GM19328 (cell line): ENCODE data around the gene TXNDC15.
"Not testable (repeated sequence)": the region's sequence is repeated elsewhere in the genome, so short reads cannot be mapped to it uniquely, and the experiment has no call there.

Source experiments
- ATAC-seq: cut with Tn5 transposase; IDR thresholded peaks from one replicate; pipeline ENCODE4 v1.9.1; 2021; ENCODE audit warnings: mild to moderate bottlenecking, moderate library complexity; ENCODE audit not compliant: unreplicated experiment

TXNDC15 gene, protein sequence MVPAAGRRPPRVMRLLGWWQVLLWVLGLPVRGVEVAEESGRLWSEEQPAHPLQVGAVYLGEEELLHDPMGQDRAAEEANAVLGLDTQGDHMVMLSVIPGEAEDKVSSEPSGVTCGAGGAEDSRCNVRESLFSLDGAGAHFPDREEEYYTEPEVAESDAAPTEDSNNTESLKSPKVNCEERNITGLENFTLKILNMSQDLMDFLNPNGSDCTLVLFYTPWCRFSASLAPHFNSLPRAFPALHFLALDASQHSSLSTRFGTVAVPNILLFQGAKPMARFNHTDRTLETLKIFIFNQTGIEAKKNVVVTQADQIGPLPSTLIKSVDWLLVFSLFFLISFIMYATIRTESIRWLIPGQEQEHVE

GRCh38 chr5:134873987-134874830 is at the start of gene TXNDC15:
TSS of gene TXNDC15 (plus strand) at chr5:134874371. CDS start at chr5:134874428, 57 bp downstream.
- peak; percentile 69 for ATAC-seq

DNA sequence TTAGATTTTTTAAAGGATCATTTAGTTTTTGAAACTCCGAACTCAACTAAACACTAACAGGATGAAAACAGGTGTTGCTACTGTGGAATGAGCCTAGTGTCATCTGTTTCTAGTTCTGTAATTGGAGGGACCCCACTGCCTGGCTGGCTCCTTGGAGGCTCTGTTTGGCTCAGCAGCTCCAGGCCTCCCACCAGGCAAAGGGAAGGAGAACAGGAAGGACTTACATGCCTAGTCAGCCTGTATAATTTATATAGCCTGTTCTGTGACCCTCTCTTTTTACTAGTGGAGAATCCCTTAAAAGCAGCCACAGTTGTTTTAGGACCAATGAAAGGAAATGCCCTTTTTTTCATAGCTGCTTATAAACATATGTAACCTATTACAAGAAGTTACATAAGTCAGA is 49.5 kb upstream of the TXNDC15 start:
- ATAC-seq = no peak

GRCh38 chr5:134825212-134825611 is 49.0 kb upstream of the TXNDC15 start:
- ATAC-seq = no peak

DNA sequence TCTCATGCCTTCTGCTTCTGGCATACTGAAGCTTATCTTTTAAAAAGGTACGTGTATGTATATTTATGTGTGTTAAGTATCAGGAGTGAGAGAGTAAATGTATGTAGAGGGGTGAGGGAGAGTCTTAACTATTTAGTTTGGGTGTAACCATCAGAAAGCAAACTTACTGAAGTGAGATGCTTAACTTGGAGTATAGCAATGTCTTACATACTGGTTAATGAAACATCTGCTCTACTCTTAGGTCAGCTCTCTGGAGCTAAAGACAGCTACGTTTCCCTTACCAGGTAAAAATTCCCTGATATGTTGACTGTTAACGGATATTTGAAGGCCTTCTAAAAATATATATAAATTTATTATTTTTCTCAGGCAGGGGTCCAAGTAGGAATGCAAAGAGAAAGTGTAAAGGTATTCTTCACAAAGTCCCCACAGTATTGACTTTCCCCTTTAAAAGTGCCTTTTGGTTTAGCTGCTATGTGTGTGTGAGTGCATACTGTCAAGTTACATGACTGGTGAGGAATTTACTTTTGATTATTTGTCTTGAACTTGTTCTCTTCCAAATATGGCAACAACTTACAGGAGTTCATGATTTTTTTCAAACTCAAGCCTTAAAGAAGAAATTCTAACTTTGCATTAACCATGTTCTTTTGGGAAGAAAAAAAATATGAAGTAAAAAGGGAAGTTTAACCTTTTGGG is 40.7 kb upstream of the TXNDC15 start:
- no peak for ATAC-seq

DNA sequence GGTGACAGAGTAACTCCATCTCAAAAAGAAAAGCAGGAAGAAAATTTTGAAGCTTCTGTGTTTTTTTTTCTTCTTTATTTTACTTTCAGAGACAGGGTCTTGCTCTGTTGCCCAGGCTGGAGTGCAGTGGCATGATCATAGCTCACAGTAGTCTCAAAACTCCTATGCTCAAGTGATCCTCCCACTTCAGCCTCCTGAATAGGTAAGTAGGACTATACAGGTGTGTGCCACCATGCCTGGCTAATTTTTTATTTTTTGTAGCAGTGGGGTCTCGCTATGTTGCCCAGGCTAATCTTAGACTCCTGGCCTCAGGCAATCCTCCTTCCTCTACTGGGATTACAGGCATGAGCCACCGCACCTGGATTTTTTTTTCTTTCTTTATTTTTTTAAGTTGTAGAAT is 38.5 kb upstream of the TXNDC15 start:
- ATAC-seq = no peak

DNA sequence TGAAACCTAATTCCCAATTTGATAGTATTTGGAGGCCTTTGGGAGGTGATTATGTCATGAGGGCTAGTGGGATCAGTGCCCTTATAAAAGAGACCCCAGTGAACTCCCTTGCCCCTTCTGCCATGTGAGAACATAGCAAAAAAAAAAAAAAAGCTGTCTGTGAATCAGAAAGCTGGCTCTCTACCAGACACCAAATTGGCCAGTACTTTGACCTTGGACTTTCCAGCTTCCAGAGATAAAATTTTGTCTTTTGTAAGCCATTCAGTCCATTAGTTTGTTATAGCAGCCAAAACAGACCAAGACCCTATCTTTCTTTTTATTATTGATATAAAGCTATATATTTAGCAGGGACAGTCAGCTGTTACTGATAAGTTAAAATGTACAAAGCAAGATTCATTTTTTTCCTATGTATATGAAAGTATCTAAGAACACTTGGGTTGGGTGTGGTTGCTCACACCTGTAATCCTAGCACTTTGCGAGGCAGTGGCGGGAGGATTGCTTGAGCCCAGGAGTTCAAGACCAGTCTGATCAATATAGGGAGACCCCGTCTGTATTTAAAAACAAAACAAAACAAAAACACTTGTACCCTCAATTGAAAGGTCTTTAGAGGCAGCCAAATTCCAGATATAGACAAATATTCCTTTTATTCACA is 36.5 kb upstream of the TXNDC15 start:
- no peak for ATAC-seq

DNA sequence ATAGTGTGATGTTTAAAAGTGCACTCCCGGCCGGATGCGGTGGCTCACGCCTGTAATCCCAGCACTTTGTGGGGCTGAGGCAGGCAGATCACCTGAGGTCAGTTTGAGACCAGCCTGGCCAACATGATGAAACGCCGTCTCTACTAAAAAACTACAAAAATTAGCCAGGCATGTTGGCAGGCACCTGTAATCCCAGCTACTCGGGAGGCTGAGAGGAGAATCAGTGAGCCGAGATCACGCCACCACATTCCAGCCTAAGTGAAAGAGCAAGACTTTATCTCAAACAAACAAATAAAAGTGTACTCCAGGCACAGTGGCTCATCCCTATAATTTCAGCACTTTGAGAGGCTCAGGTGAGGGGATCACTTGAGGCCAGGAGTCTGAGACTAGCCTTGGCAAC is 35.8 kb upstream of the TXNDC15 start:
- not testable (repeated sequence) for ATAC-seq

DNA sequence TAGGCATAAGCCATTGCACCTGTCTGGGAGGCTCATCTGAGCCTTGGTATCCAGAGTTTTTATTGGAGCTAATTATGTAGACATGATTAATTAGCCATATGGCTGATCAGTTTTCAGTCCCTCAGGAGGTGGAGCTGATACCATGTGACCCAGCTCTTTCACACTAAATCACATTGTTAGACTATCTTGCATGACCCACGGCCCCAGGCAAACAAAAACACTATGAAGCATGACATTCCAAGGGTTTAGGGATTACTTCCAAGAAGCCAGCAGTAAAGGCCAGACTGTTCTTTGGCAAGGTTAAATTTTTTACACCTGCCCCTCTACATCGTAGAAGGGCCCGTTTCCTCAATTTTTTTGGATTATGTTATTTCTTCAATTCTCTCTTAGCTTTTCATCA is 33.4 kb upstream of the TXNDC15 start:
- no peak for ATAC-seq

- ATAC-seq = no peak
These were observed 29.9 kb upstream of the TXNDC15 start for GRCh38 chr5:134844252-134844651.

GRCh38 chr5:134845335-134845851 is 28.8 kb upstream of the TXNDC15 start:
- ATAC-seq = no peak

- ATAC-seq = peak; percentile 94
These were observed 28.1 kb upstream of the TXNDC15 start, which contains the start of gene C5orf24 for GRCh38 chr5:134845852-134846640. TSS of gene C5orf24 (plus strand) at chr5:134845968. CDS start at chr5:134854901, 8,933 bp downstream.

DNA sequence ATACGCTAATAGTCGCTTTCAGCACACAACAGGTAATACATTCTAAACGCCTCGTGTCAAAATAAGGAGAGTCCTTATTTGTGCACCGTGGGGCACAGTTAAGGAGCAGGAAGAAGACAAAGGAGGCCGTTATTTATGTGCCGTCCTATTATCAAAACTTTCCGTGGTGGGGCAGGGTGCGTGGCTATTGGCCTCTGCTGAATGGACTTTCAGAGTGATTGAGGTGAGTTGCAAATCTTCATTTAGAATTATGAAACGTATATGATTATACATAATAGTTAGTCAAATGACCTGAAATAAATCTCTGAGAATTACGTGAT is 27.6 kb upstream of the TXNDC15 start:
- no peak for ATAC-seq

- not testable (repeated sequence) for ATAC-seq
These were observed 24.7 kb upstream of the TXNDC15 start for GRCh38 chr5:134849434-134849933.

GRCh38 chr5:134851307-134851923 is 22.8 kb upstream of the TXNDC15 start:
- no peak for ATAC-seq

GRCh38 chr5:134856465-134856864 is 17.7 kb upstream of the TXNDC15 start:
- not testable (repeated sequence) for ATAC-seq

DNA sequence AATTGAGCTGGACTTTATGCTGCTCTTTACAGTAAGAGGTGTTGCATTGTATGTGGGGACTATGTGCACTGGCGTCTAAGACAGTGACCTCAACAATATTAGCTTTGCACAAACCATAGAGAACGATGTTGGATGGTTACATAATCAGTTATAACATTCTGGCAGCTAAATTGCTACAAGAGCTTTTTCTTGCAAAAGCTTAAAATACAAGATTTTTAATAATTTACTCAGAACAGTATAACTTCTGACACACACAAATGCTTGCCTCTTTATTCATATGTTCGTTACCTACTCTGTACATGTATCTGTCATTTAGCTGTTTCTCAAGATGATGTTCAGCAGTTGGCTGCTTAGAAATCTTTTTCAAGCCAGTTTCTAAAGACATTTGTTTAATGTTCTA is 16.8 kb upstream of the TXNDC15 start:
- no peak for ATAC-seq

DNA sequence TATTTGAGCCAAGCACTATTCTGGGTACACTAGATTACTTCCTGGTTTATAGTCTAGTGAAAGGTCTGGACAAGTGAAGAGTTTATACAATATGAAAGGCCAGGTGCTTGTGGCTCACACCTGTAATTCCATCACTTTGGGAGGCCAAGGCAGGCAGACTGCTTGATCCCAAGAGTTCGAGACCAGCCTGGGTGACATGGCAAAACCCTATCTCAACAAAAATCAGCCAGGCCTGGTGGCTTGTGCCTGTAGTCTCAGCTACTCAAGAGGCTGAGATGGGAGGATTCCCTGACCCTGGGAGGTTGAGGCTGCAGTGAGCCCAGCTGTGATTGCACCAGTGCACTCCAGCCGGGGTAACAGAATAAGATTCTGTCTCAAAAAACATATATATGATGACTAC is 9.5 kb upstream of the TXNDC15 start:
- no peak for ATAC-seq

DNA sequence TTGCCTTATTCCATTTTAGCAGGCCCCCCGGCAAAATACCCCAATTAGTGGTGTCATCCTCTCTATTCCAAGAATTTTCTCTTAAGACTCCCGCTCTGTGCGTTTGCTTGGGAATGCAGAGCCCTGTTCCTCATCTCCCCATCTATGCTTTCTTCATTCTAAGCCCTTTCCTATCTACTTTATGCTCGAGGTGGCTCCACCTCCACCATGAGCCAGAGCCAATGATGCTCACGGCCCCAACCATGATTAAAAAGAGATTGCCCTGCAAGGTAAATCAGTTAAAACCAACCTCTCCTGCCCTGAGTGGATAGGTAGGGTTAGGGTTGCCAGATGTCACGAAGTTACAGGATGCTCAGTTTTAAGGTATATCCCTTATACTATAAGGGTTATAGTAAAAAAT is 677 bp upstream of the TXNDC15 start:
- no peak for ATAC-seq
